WTC11 (cell line): Measurements from ENCODE around the gene FNBP1L. TPM values are rescaled to one million over a fixed set of nuclear protein-coding genes. Genes with fewer than 3 reads are reported as not detected.

Experiments used
- ATAC-seq: fragments of 200-7000 bp; cut with Tn5 transposase; 2 replicates; pipeline ENCODE4 v1.10.0; 2021; ENCODE audit warnings: mild to moderate bottlenecking, moderate library complexity
- Bru-seq: library from RNA; stranded (reverse); fragments of 400-500 nt; gene quantifications from one replicate; lab custom pipeline; 2021; lab: Mats Ljungman, UMichigan
- CTCF ChIA-PET: fragments of 300-600 bp; sonication (Branson Sonifier 250); formaldehyde crosslinking; loops from one replicate; lab custom pipeline; 2021; ENCODE audit warnings: antibody characterized with exemption; lab: Charles Lee
- POLR2A ChIA-PET: fragments of 350-600 bp; sonication (Branson Sonifier 250); formaldehyde crosslinking; loops from one replicate; lab custom pipeline; 2021; ENCODE audit warnings: antibody characterized with exemption; lab: Charles Lee
- DNase-seq: peaks from one replicate; pipeline ENCODE4 v3.0.0; 2021; ENCODE audit warnings: low spot score
- H3K27ac Mint-ChIP-seq: 2 replicates; pipeline ENCODE4 v1.8.0; 2021; ENCODE audit warnings: mixed read lengths
- H3K27me3 Mint-ChIP-seq: 2 replicates; pipeline ENCODE4 v1.8.0; 2021; ENCODE audit warnings: low read depth, mild to moderate bottlenecking, moderate library complexity, mixed read lengths
- H3K36me3 Mint-ChIP-seq: 2 replicates; pipeline ENCODE4 v1.8.0; 2021; ENCODE audit warnings: mixed read lengths
- H3K4me1 Mint-ChIP-seq: 2 replicates; pipeline ENCODE4 v1.8.0; 2022; ENCODE audit warnings: mixed read lengths
- H3K4me3 Mint-ChIP-seq: 2 replicates; pipeline ENCODE4 v1.8.0; 2021; ENCODE audit warnings: mild to moderate bottlenecking, moderate library complexity, mixed read lengths
- H3K9me3 Mint-ChIP-seq: 2 replicates; pipeline ENCODE4 v1.8.0; 2021; ENCODE audit warnings: mixed read lengths
- ATF2 ChIP-seq: sonication (generic); formaldehyde crosslinking; IDR thresholded peaks from 2 replicates; pipeline ENCODE4 v1.8.1; 2022; ENCODE audit warnings: low read depth, missing genetic modification reagents, borderline replicate concordance
- CBFB ChIP-seq: sonication (generic); formaldehyde crosslinking; IDR thresholded peaks from 2 replicates; pipeline ENCODE4 v1.8.1; 2022; ENCODE audit warnings: mild to moderate bottlenecking, low read depth, missing genetic modification reagents
- E2F4 ChIP-seq: sonication (generic); formaldehyde crosslinking; IDR thresholded peaks from 2 replicates; pipeline ENCODE4 v1.8.1; 2022; ENCODE audit warnings: low read depth, mild to moderate bottlenecking, moderate library complexity, missing genetic modification reagents, borderline replicate concordance
- ELF4 ChIP-seq: sonication (generic); formaldehyde crosslinking; IDR thresholded peaks from 2 replicates; pipeline ENCODE4 v1.8.1; 2022; ENCODE audit warnings: low read depth, mild to moderate bottlenecking, moderate library complexity, missing genetic modification reagents
- FOXK1 ChIP-seq: sonication (generic); formaldehyde crosslinking; IDR thresholded peaks from 2 replicates; pipeline ENCODE4 v1.8.0; 2022; ENCODE audit warnings: mild to moderate bottlenecking, moderate library complexity, missing genetic modification reagents
- FOXP1 ChIP-seq: sonication (generic); formaldehyde crosslinking; IDR thresholded peaks from 2 replicates; pipeline ENCODE4 v1.8.0; 2022; ENCODE audit warnings: missing genetic modification reagents, mild to moderate bottlenecking, moderate library complexity, borderline replicate concordance
- IRF2 ChIP-seq: sonication (generic); formaldehyde crosslinking; IDR thresholded peaks from 2 replicates; pipeline ENCODE4 v1.8.0; 2022; ENCODE audit warnings: low read depth, missing genetic modification reagents, borderline replicate concordance
- JUN ChIP-seq: sonication (generic); formaldehyde crosslinking; IDR thresholded peaks from 2 replicates; pipeline ENCODE4 v1.8.0; 2023; ENCODE audit warnings: mild to moderate bottlenecking, missing genetic modification reagents
- MAX ChIP-seq: sonication (generic); formaldehyde crosslinking; IDR thresholded peaks from 2 replicates; pipeline ENCODE4 v1.8.0; 2022; ENCODE audit warnings: mild to moderate bottlenecking, missing genetic modification reagents
- MYBL2 ChIP-seq: sonication (generic); formaldehyde crosslinking; IDR thresholded peaks from 2 replicates; pipeline ENCODE4 v1.8.1; 2023; ENCODE audit warnings: mild to moderate bottlenecking, moderate library complexity, missing genetic modification reagents
- NFE2L1 ChIP-seq: sonication (generic); formaldehyde crosslinking; IDR thresholded peaks from 2 replicates; pipeline ENCODE4 v1.8.1; 2023; ENCODE audit warnings: missing genetic modification reagents
- OVOL2 ChIP-seq: fragments of 250-450 bp; sonication (Bioruptor Pico); IDR thresholded peaks from 2 replicates; pipeline ENCODE4 v1.9.0; 2021; ENCODE audit warnings: mild to moderate bottlenecking, borderline replicate concordance
- SP1 ChIP-seq: sonication (generic); formaldehyde crosslinking; conservative IDR thresholded peaks from 2 replicates; pipeline ENCODE4 v1.8.1; 2022; ENCODE audit warnings: missing genetic modification reagents
- TCF7 ChIP-seq: sonication (generic); formaldehyde crosslinking; IDR thresholded peaks from 2 replicates; pipeline ENCODE4 v1.8.0; 2022; ENCODE audit warnings: mild to moderate bottlenecking, low read depth, missing genetic modification reagents, moderate library complexity
- ZBTB21 ChIP-seq: sonication (generic); formaldehyde crosslinking; IDR thresholded peaks from 2 replicates; pipeline ENCODE4 v1.8.1; 2023; ENCODE audit warnings: mild to moderate bottlenecking, missing genetic modification reagents, borderline replicate concordance
- ZNF232 ChIP-seq: sonication (generic); formaldehyde crosslinking; IDR thresholded peaks from 2 replicates; pipeline ENCODE4 v1.8.0; 2022; ENCODE audit warnings: mild to moderate bottlenecking, missing genetic modification reagents
- ZNF425 ChIP-seq: fragments of 250-450 bp; sonication (Bioruptor Pico); conservative IDR thresholded peaks from 2 replicates; pipeline ENCODE4 v1.9.0; 2021; ENCODE audit warnings: mild to moderate bottlenecking
- long read RNA-seq, 3 experiments: library from RNA in 1 of 3; library from capped mRNA in 1 of 3; library from polyadenylated mRNA in 1 of 3; unstranded in 2 of 3; stranded (forward) in 1 of 3; transcript quantifications; one replicate each; pipeline ENCODE4 v2.0.0, GENCODE V29; 2021
- total RNA-seq: library from RNA; stranded (reverse); gene quantifications from 3 replicates; pipeline ENCODE4 v1.2.3, GENCODE V29; 2021
- TF ChIP-seq, protein P1 (sequence below): sonication (generic); formaldehyde crosslinking; IDR thresholded peaks from 2 replicates; pipeline ENCODE4 v1.8.0; 2022; ENCODE audit warnings: mild to moderate bottlenecking, missing genetic modification reagents
- TF ChIP-seq, protein P2 (sequence below): sonication (generic); formaldehyde crosslinking; IDR thresholded peaks from 2 replicates; pipeline ENCODE4 v1.8.1; 2023; ENCODE audit warnings: mild to moderate bottlenecking, missing genetic modification reagents
- TF ChIP-seq, protein P3 (sequence below): sonication (generic); formaldehyde crosslinking; IDR thresholded peaks from 2 replicates; pipeline ENCODE4 v1.8.0; 2023; ENCODE audit warnings: missing genetic modification reagents

FNBP1L gene
- total RNA-seq: 79.1 to 81.8 TPM (median 79.6 TPM) in 3 replicates
- Bru-seq, nascent RNA: percentile 96 among the genes with signal in this experiment
- long read RNA-seq, experiment 1, full-length matches to known transcripts: 365 of 509 reads
- long read RNA-seq, experiment 1, partial matches to known transcripts: 108 of 509 reads
- long read RNA-seq, experiment 1, other reads (novel, unspliced or antisense): 36 of 509 reads
- long read RNA-seq, experiment 2, full-length matches to known transcripts: 38 of 132 reads
- long read RNA-seq, experiment 2, partial matches to known transcripts: 22 of 132 reads
- long read RNA-seq, experiment 2, other reads (novel, unspliced or antisense): 72 of 132 reads
- long read RNA-seq, experiment 3, transcript FNBP1L-203 (15 exons, 3,889 nt): major isoform, 9 of 31 reads
- long read RNA-seq, experiment 3, partial matches to known transcripts: 19 of 31 reads
- long read RNA-seq, experiment 3, other reads (novel, unspliced or antisense): 3 of 31 reads

DNA sequence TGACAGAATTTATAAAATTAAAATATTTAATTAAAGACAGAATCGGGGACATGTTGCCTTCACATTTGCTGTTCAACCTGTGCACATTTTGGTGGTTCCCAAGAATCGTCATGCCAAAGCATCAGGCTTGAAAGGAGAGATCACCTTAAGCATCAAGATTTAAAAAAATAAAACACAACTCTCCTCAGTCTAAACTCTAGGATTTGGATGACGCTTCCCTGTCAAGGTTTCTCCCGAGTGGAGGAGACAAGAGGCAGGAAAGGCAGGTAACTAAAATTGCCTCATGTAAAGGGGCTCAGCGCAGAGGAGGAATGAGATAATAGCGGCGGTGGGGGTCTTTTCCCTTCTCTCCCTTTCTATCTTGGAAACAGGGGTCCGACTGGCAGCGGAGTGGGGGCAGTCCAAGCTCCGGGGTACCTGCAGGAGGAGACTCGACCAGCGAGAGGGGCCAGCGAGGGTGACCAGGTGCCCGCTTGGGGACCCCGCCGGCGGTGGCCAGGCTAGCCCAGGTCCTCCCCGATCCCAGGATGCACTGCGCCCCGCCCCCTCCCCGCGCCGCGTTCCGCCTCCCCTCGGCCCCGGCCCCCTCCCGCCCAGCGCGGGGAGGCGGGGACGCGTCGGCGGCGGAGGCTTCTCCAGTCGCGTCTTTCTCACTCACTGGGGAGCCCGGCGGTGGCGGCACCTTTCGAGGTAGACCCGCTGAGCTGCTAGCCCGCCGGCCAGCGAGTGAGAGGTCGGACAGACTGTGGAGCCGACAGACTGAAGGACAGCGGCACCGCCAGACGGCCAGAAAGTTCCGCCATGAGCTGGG is at the start of gene FNBP1L:
Gene FNBP1L, plus strand, starts transcription at position 638 of the 811 bp plus-strand sequence. Its CDS starts 164 bp downstream, at position 802.
- Mint-ChIP-seq H3K27me3 (no peaks in the 10 kb centered on the region), H3K27ac (peak within 1 kb of the TSS; percentile 98), H3K4me3 (peak within 1 kb of the TSS; percentile 98), H3K36me3 (no peaks in the 10 kb centered on the region), H3K4me1 (peaks cover 34% of the 10 kb centered on the region), H3K9me3 (no peaks in the 10 kb centered on the region)
- peak; percentile 83 for DNase-seq
- ChIA-PET CTCF (interaction anchor here (0.8 to 2.1 kb wide), 10 partner anchors 11 to 462 kb away, joined by 3 to 7 read pairs (median 3); partner anchors contain the start of gene BCAR3), POLR2A (interaction anchor here (0.5 to 1.9 kb wide), 10 partner anchors 13 to 368 kb away, joined by 3 to 5 read pairs (median 4); partner anchors contain the start of gene DR1)
- ATAC-seq: peak; percentile 80
- TF ChIP-seq ATF2 (CRISPR knock-in tag) (no peak), NFE2L1 (0 out of 2 replicates have a peak, but pooled peaks have one; percentile 14), E2F4 (CRISPR knock-in tag) (no peak), MAX (CRISPR knock-in tag) (peak; percentile 63; the same call in 1 of the 2 replicates), CBFB (CRISPR knock-in tag) (0 out of 2 replicates have a peak, but pooled peaks have one; percentile 87), OVOL2 (no peak), JUN (CRISPR knock-in tag) (0 out of 2 replicates have a peak, but pooled peaks have one; percentile 51), ZBTB21 (CRISPR knock-in tag) (peak; percentile 42; the same call in 1 of the 2 replicates), IRF2 (CRISPR knock-in tag) (0 out of 2 replicates have a peak, but pooled peaks have one; percentile 64), FOXK1 (CRISPR knock-in tag) (peak; percentile 86), ZNF232 (CRISPR knock-in tag) (peak; percentile 85; the same call in 1 of the 2 replicates), MYBL2 (CRISPR knock-in tag) (peak; percentile 78), ZNF425 (CRISPR knock-in tag) (no peak), ELF4 (peak; percentile 66; the same call in 1 of the 2 replicates), TCF7 (0 out of 2 replicates have a peak, but pooled peaks have one; percentile 18), SP1 (CRISPR knock-in tag) (peak; percentile 70; the same call in 1 of the 2 replicates), FOXP1 (CRISPR knock-in tag) (peak; percentile 82; the same call in 1 of the 2 replicates)
- TF ChIP-seq, protein P1, sequence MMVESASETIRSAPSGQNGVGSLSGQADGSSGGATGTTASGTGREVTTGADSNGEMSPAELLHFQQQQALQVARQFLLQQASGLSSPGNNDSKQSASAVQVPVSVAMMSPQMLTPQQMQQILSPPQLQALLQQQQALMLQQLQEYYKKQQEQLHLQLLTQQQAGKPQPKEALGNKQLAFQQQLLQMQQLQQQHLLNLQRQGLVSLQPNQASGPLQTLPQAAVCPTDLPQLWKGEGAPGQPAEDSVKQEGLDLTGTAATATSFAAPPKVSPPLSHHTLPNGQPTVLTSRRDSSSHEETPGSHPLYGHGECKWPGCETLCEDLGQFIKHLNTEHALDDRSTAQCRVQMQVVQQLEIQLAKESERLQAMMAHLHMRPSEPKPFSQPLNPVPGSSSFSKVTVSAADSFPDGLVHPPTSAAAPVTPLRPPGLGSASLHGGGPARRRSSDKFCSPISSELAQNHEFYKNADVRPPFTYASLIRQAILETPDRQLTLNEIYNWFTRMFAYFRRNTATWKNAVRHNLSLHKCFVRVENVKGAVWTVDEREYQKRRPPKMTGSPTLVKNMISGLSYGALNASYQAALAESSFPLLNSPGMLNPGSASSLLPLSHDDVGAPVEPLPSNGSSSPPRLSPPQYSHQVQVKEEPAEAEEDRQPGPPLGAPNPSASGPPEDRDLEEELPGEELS (CRISPR knock-in tag): peak; percentile 88; the same call in 1 of the 2 replicates
- TF ChIP-seq, protein P2, sequence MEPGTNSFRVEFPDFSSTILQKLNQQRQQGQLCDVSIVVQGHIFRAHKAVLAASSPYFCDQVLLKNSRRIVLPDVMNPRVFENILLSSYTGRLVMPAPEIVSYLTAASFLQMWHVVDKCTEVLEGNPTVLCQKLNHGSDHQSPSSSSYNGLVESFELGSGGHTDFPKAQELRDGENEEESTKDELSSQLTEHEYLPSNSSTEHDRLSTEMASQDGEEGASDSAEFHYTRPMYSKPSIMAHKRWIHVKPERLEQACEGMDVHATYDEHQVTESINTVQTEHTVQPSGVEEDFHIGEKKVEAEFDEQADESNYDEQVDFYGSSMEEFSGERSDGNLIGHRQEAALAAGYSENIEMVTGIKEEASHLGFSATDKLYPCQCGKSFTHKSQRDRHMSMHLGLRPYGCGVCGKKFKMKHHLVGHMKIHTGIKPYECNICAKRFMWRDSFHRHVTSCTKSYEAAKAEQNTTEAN (CRISPR knock-in tag): peak; percentile 80; the same call in 1 of the 2 replicates
- TF ChIP-seq, protein P3, sequence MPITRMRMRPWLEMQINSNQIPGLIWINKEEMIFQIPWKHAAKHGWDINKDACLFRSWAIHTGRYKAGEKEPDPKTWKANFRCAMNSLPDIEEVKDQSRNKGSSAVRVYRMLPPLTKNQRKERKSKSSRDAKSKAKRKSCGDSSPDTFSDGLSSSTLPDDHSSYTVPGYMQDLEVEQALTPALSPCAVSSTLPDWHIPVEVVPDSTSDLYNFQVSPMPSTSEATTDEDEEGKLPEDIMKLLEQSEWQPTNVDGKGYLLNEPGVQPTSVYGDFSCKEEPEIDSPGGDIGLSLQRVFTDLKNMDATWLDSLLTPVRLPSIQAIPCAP (CRISPR knock-in tag): 0 out of 2 replicates have a peak, but pooled peaks have one; percentile 12
